GM19438 (cell line): Measurements from ENCODE around the gene HSFX4.
"Not testable (repeated sequence)": the region's sequence is repeated elsewhere in the genome, so short reads cannot be mapped to it uniquely, and the experiment has no call there.

Experiments used
- ATAC-seq: cut with Tn5 transposase; IDR thresholded peaks from one replicate; pipeline ENCODE4 v1.9.1; 2021; ENCODE audit warnings: low read depth; ENCODE audit not compliant: unreplicated experiment

The HSFX4 gene

GRCh38 chrX:149929400-149929799, at the start of gene HSFX4:
HSFX4 (plus strand) TSS chrX:149929573; CDS start chrX:149929645, 72 bp downstream.
- ATAC-seq, result not testable (repeated sequence)

GRCh38 chrX:149881081-149881711, 48.2 kb upstream of the HSFX4 start, which contains the start of gene MAGEA8:
MAGEA8 (plus strand) TSS chrX:149881183; CDS start chrX:149884273, 3,090 bp downstream.
- no peak for ATAC-seq

GRCh38 chrX:149890828-149891227, 38.5 kb upstream of the HSFX4 start:
- ATAC-seq, result not testable (repeated sequence)

GRCh38 chrX:149898554-149898953, 30.8 kb upstream of the HSFX4 start:
- ATAC-seq, result no peak

- ATAC-seq, result peak; percentile 86
Observed at GRCh38 chrX:149903889-149904748, 25.3 kb upstream of the HSFX4 start.

GRCh38 chrX:149908308-149908707, 21.1 kb upstream of the HSFX4 start:
- no peak for ATAC-seq

GRCh38 chrX:149908727-149909126, 20.6 kb upstream of the HSFX4 start:
- ATAC-seq, result no peak

- no peak for ATAC-seq
Observed at GRCh38 chrX:149909324-149910177, 19.8 kb upstream of the HSFX4 start.

- ATAC-seq, result no peak
Observed at GRCh38 chrX:149910178-149910695, 19.1 kb upstream of the HSFX4 start.

GRCh38 chrX:149916745-149917392, 12.5 kb upstream of the HSFX4 start:
- no peak for ATAC-seq

- not testable (repeated sequence) for ATAC-seq
Observed at GRCh38 chrX:149923836-149924235, 5.5 kb upstream of the HSFX4 start.

- not testable (repeated sequence) for ATAC-seq
Observed at GRCh38 chrX:149924434-149924833, 4.9 kb upstream of the HSFX4 start.

- not testable (repeated sequence) for ATAC-seq
Observed at GRCh38 chrX:149927245-149927963, 2.0 kb upstream of the HSFX4 start.

GRCh38 chrX:149927964-149928258, 1.5 kb upstream of the HSFX4 start:
- not testable (repeated sequence) for ATAC-seq

- ATAC-seq, result not testable (repeated sequence)
Observed at GRCh38 chrX:149928635-149929034, 738 bp upstream of the HSFX4 start.

- not testable (repeated sequence) for ATAC-seq
Observed at GRCh38 chrX:149931355-149931754, 2.0 kb downstream of the HSFX4 start.

- ATAC-seq, result not testable (repeated sequence)
Observed at GRCh38 chrX:149932150-149932549, 2.8 kb downstream of the HSFX4 start.

- ATAC-seq, result not testable (repeated sequence)
Observed at GRCh38 chrX:149932970-149933369, 3.6 kb downstream of the HSFX4 start.

GRCh38 chrX:149933547-149933946, 4.2 kb downstream of the HSFX4 start:
- ATAC-seq, result not testable (repeated sequence)
